Measurements from ENCODE around the gene PUS7.
"Not testable (repeated sequence)": the region's sequence is repeated elsewhere in the genome, so short reads cannot be mapped to it uniquely, and the experiment has no call there.

Gene PUS7

DNA sequence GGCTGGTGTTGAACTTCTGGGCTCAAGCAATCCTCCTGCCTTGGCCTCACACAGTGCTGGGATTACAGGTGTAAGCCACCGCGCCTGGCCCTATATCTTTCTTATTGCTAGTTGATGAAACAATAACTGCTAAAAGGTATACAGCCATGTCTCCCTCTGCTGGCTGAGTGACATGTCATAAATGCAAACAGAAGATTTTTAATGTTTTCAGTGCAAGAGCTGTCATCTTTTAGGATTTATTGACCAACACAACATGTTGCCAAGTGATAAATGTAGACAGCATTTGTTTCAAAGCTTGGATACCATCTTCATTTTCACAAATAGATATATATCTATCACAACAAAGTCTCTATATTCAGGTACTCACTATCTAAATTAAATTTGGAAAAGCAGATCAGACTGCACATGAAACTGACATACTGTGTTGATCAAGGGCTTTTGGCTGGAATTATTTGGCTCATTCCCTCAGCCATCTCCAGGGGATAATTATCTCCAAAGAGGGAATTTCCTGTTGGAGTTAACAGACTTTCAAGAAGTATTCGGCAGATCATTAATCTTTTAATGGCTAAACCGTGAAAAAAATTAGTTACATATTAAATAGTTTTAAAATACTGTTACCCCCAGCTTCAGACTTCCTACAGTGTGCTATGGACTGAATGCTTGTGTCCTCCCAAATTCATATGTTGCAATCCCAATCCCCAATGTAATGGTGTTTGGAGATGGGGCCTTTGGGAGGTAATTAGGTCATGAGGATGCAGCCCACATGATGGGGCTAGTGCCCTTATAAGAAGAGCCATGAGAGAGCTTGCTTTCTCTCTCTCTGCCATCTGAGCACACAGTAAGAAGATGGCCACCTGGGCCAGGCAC lies 92.1 kb downstream of the PUS7 start:
- Histone ChIP-seq H3K27me3 (ENCODE audit: control insufficient read depth, insufficient read depth, low read length) (no peaks in the 10 kb centered on the region), H3K36me3 (ENCODE audit: control insufficient read depth, insufficient read depth, low read length) (no peaks in the 10 kb centered on the region), H3K27ac (ENCODE audit: low read depth, low read length) (no peak overlapping the region), H3K9ac (ENCODE audit: low read length) (no peak overlapping the region), H3K4me1 (ENCODE audit: control insufficient read depth, insufficient read depth, low read length) (no peaks in the 10 kb centered on the region), H3K4me3 (ENCODE audit: low read length) (no peak overlapping the region)

DNA sequence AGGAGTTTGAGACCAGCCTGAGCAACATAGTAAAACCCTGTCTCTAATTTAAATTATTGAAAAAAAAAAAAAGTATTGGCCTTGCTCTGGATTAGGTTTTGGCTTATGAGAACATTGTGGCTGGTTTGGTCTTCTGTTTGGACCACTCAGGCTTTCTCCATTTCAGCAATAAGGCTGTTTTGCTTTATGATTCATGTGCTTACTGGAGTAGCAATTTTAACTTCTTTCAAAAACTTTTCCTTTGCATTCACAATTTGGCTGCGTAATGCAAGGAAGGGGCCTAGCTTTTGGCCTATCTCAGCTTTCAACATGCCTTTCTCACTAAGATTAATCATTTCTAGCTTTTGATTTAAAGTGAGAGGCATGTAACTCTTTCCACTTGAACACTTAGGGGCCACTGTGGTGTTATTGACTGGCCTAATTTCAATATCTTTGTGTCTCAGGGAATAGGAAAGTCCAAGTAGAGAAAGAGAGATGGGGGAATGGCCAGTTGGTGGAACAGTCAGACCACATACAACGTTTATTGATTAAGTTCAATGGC lies 95.4 kb downstream of the PUS7 start:
- H3K4me1 ChIP-seq (ENCODE audit: control insufficient read depth, insufficient read depth, low read length), result no peaks in the 10 kb centered on the region
- H3K27me3 ChIP-seq (ENCODE audit: control insufficient read depth, insufficient read depth, low read length), result no peaks in the 10 kb centered on the region
- no peak overlapping the region for H3K27ac ChIP-seq (ENCODE audit: low read depth, low read length)
- no peaks in the 10 kb centered on the region for H3K36me3 ChIP-seq (ENCODE audit: control insufficient read depth, insufficient read depth, low read length)
- H3K4me3 ChIP-seq (ENCODE audit: low read length), result no peak overlapping the region
- H3K9ac ChIP-seq (ENCODE audit: low read length), result no peak overlapping the region

GRCh38 chr7:105423987-105424386 lies 98.1 kb downstream of the PUS7 start:
- Histone ChIP-seq H3K27me3 (ENCODE audit: control insufficient read depth, insufficient read depth, low read length) (no peaks in the 10 kb centered on the region), H3K27ac (ENCODE audit: low read depth, low read length) (no peak overlapping the region), H3K4me1 (ENCODE audit: control insufficient read depth, insufficient read depth, low read length) (no peaks in the 10 kb centered on the region), H3K9ac (ENCODE audit: low read length) (no peak overlapping the region), H3K4me3 (ENCODE audit: low read length) (no peak overlapping the region), H3K36me3 (ENCODE audit: control insufficient read depth, insufficient read depth, low read length) (no peaks in the 10 kb centered on the region)

- no peaks in the 10 kb centered on the region for H3K27me3 ChIP-seq (ENCODE audit: control insufficient read depth, insufficient read depth, low read length)
- no peak overlapping the region for H3K9ac ChIP-seq (ENCODE audit: low read length)
- no peak overlapping the region for H3K27ac ChIP-seq (ENCODE audit: low read depth, low read length)
- H3K4me3 ChIP-seq (ENCODE audit: low read length), result no peak overlapping the region
- no peaks in the 10 kb centered on the region for H3K4me1 ChIP-seq (ENCODE audit: control insufficient read depth, insufficient read depth, low read length)
- no peaks in the 10 kb centered on the region for H3K36me3 ChIP-seq (ENCODE audit: control insufficient read depth, insufficient read depth, low read length)
These were observed 108.1 kb downstream of the PUS7 start for GRCh38 chr7:105413887-105414437.

DNA sequence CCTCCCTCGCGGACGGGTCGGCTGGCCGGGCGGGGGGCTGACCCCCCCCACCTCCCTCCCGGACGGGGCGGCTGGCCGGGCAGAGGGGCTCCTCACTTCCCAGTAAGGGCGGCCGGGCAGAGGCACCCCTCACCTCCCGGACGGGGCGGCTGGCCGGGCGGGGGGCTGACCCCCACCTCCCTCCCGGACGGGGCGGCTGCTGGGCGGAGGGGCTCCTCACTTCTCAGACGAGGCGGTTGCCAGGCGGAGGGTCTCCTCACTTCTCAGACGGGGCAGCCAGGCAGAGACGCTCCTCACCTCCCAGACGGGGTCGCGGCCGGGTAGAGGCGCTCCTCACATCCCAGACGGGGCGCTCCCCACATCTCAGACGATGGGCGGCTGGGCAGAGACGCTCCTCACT lies 111.3 kb downstream of the PUS7 start:
- H3K4me3 ChIP-seq (ENCODE audit: low read length); H3K36me3 ChIP-seq (ENCODE audit: control insufficient read depth, insufficient read depth, low read length); H3K27ac ChIP-seq (ENCODE audit: low read depth, low read length); H3K27me3 ChIP-seq (ENCODE audit: control insufficient read depth, insufficient read depth, low read length); H3K9ac ChIP-seq (ENCODE audit: low read length); H3K4me1 ChIP-seq (ENCODE audit: control insufficient read depth, insufficient read depth, low read length): not testable (repeated sequence)

DNA sequence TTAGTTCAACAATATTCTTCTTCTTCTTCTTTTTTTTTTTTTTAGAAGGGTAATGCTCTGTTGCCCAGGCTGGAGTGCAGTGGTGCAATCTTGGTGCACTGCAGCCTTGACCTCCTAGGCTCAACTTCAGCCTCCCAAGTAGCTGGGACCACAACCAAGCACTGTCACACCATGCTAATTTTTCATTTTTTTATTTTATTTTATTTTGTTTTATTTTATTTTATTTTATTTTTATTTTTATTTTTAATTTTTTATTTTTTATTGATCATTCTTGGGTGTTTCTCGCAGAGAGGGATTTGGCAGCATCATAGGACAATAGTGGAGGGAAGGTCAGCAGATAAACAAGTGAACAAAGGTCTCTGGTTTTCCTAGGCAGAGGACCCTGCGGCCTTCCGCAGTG lies 112.3 kb downstream of the PUS7 start:
- H3K27ac ChIP-seq (ENCODE audit: low read depth, low read length); H3K9ac ChIP-seq (ENCODE audit: low read length); H3K27me3 ChIP-seq (ENCODE audit: control insufficient read depth, insufficient read depth, low read length); H3K4me3 ChIP-seq (ENCODE audit: low read length); H3K36me3 ChIP-seq (ENCODE audit: control insufficient read depth, insufficient read depth, low read length); H3K4me1 ChIP-seq (ENCODE audit: control insufficient read depth, insufficient read depth, low read length): not testable (repeated sequence)

- Histone ChIP-seq H3K27ac (ENCODE audit: low read depth, low read length) (no peak overlapping the region), H3K4me1 (ENCODE audit: control insufficient read depth, insufficient read depth, low read length) (no peaks in the 10 kb centered on the region), H3K36me3 (ENCODE audit: control insufficient read depth, insufficient read depth, low read length) (no peaks in the 10 kb centered on the region), H3K9ac (ENCODE audit: low read length) (no peak overlapping the region), H3K4me3 (ENCODE audit: low read length) (no peak overlapping the region), H3K27me3 (ENCODE audit: control insufficient read depth, insufficient read depth, low read length) (no peaks in the 10 kb centered on the region)
These were observed 113.2 kb downstream of the PUS7 start for GRCh38 chr7:105408791-105409410.

All from rectal smooth muscle tissue (tissue), 1 donor.